HepG2 (cell line): ENCODE measurements around the gene FNDC3A. TPM values are rescaled to one million over a fixed set of nuclear protein-coding genes. Genes with fewer than 3 reads are reported as not detected.
A peak's percentile ranks its signal among the peaks of the same experiment; 100 is the strongest.

Experiments used
- CENPT ChIP-seq: sonication (generic); formaldehyde crosslinking; IDR thresholded peaks from 2 replicates; pipeline ENCODE4 v1.8.0; 2022; ENCODE audit warnings: low read depth, mild to moderate bottlenecking, moderate library complexity, missing genetic modification reagents
- ELF1 ChIP-seq: sonication (generic); formaldehyde crosslinking; IDR thresholded peaks from 2 replicates; pipeline ENCODE4 v1.4.0; 2020; ENCODE audit warnings: missing genetic modification reagents
- ELF3 ChIP-seq: IDR thresholded peaks from 2 replicates; pipeline ENCODE4 v1.6.1; 2016; ENCODE audit warnings: missing genetic modification reagents, missing compliant biosample characterization
- FIP1L1 ChIP-seq: fragments of 200-400 bp; formaldehyde crosslinking; IDR thresholded peaks from 2 replicates; pipeline ENCODE4 v1.6.1; 2018; ENCODE audit warnings: low read depth, mild to moderate bottlenecking, low read length, moderate library complexity, borderline replicate concordance; ENCODE audit not compliant: insufficient read depth
- GATAD2A ChIP-seq: IDR thresholded peaks from 2 replicates; pipeline ENCODE4 v1.6.1; 2016
- MXD4 ChIP-seq: IDR thresholded peaks from 2 replicates; pipeline ENCODE4 v1.6.1; 2016; ENCODE audit warnings: mild to moderate bottlenecking, missing biosample characterization, missing genetic modification reagents
- PLRG1 ChIP-seq: fragments of 450-650 bp; conservative IDR thresholded peaks from 2 replicates; pipeline ENCODE4 v1.6.1; 2016
- ZSCAN30 ChIP-seq: sonication (generic); formaldehyde crosslinking; IDR thresholded peaks from 2 replicates; pipeline ENCODE4 v1.5.0; 2020; ENCODE audit warnings: mild to moderate bottlenecking, missing genetic modification reagents
- polyA plus RNA-seq, 8 experiments: library from polyadenylated mRNA; depleted of rRNA in 3 of 8; stranded (reverse) in 7 of 8; unstranded in 1 of 8; fragments of >200 nt; fragmentation: Illumina TruSeq in 4 of 8; extraction: Trizol in 4 of 8; gene quantifications; 2 replicates each; pipeline versions ENCODE4 v1.2.1 to v1.2.3, GENCODE V29; 2011 to 2016; ENCODE audit warnings: low read depth in 4 of 8, missing spikeins in 1 of 8, mixed read lengths in 1 of 8; ENCODE audit not compliant: insufficient read depth in 1 of 8
- total RNA-seq, 5 experiments: library from RNA; depleted of rRNA; stranded (reverse); fragments of >200 nt; fragmentation: Illumina TruSeq; extraction: Trizol; gene quantifications; 2 replicates each; pipeline ENCODE4 v1.2.3, GENCODE V29; 2016; ENCODE audit warnings: low read depth in 1 of 5
- TF ChIP-seq, protein P1 (sequence below): sonication (generic); formaldehyde crosslinking; IDR thresholded peaks from 2 replicates; pipeline ENCODE4 v1.5.1; 2020; ENCODE audit warnings: mild to moderate bottlenecking, missing genetic modification reagents
- TF ChIP-seq, protein P2 (sequence below): IDR thresholded peaks from 2 replicates; pipeline ENCODE4 v1.6.1; 2016; ENCODE audit warnings: mild to moderate bottlenecking, missing biosample characterization, missing genetic modification reagents
- TF ChIP-seq, protein P3 (sequence below): sonication (generic); formaldehyde crosslinking; IDR thresholded peaks from 2 replicates; pipeline ENCODE4 v1.4.0; 2020; ENCODE audit warnings: missing genetic modification reagents, borderline replicate concordance
- TF ChIP-seq, protein P4 (sequence below): sonication (generic); formaldehyde crosslinking; IDR thresholded peaks from 2 replicates; pipeline ENCODE4 v1.4.0; 2020; ENCODE audit warnings: mild to moderate bottlenecking, missing genetic modification reagents

FNDC3A gene
- total and polyA plus RNA-seq, 2 of the 13 experiments (the other 11 are each of a cell fraction or from before 2014, with no cell fraction given) = 36.7 to 39.3 TPM

DNA sequence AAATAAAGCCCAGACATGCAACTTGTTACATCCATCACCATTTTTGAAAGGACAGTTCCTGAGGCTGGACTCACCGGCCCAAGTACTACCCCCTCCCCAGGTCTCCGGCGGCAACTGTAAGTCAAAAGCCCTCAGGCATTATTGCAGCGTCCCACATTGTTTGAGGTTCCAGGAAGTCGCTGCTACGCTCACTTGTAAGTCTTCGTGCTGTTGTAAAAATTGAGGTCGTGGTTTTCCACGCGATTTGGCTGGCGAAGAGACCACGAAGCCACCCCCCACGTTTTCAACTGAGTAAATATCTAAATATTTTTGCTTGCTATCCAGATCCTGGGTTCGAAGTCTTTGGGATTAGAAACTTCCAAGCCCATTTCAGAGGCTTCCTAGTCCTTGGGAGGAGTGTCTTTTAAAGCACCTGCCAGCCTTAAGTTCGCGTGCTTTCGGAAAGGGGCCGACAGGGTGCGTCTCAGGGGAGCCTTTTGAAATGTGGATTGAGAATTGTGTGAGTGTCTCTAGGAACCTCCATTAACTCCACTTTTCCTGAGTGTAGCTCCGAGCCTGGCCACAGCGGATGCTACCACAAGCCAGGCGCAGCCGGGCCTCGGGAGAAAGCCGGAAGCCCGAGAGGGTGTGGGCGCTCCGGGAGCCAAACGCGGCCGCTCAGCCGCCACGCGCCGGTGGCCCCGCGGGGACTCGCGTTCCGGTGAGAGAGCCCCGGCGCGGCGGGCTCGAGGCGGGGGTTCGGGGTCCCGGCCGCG, 434 bp upstream of the FNDC3A start (continued):
- TF ChIP-seq, protein P1, sequence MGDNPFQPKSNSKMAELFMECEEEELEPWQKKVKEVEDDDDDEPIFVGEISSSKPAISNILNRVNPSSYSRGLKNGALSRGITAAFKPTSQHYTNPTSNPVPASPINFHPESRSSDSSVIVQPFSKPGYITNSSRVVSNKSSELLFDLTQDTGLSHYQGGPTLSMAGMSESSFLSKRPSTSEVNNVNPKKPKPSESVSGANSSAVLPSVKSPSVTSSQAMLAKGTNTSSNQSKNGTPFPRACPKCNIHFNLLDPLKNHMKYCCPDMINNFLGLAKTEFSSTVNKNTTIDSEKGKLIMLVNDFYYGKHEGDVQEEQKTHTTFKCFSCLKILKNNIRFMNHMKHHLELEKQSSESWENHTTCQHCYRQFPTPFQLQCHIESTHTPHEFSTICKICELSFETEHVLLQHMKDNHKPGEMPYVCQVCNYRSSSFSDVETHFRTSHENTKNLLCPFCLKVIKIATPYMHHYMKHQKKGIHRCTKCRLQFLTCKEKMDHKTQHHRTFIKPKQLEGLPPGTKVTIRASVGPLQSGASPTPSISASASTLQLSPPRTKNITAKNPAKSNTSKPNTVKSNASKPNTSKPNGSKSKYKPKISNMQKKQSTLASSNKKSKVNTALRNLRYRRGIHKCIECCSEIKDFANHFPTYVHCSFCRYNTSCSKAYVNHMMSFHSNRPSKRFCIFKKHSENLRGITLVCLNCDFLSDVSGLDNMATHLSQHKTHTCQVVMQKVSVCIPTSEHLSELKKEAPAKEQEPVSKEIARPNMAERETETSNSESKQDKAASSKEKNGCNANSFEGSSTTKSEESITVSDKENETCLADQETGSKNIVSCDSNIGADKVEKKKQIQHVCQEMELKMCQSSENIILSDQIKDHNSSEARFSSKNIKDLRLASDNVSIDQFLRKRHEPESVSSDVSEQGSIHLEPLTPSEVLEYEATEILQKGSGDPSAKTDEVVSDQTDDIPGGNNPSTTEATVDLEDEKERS (CRISPR knock-in tag) = peak; percentile 25; the same call in 1 of the 2 replicates
- 0 out of 2 replicates have a peak, but pooled peaks have one; percentile 13 for TF ChIP-seq CENPT (CRISPR knock-in tag)
- TF ChIP-seq, protein P2, sequence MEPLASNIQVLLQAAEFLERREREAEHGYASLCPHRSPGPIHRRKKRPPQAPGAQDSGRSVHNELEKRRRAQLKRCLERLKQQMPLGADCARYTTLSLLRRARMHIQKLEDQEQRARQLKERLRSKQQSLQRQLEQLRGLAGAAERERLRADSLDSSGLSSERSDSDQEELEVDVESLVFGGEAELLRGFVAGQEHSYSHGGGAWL (CRISPR knock-in tag) = 0 out of 2 replicates have a peak, but pooled peaks have one; percentile 4
- TF ChIP-seq ELF3 (CRISPR knock-in tag) = peak; percentile 29; the same call in 1 of the 2 replicates
- peak; percentile 61 for TF ChIP-seq ELF1
- no peak for TF ChIP-seq MXD4 (CRISPR knock-in tag)
- 0 out of 2 replicates have a peak, but pooled peaks have one; percentile 20 for TF ChIP-seq GATAD2A (CRISPR knock-in tag)
- TF ChIP-seq, protein P3, sequence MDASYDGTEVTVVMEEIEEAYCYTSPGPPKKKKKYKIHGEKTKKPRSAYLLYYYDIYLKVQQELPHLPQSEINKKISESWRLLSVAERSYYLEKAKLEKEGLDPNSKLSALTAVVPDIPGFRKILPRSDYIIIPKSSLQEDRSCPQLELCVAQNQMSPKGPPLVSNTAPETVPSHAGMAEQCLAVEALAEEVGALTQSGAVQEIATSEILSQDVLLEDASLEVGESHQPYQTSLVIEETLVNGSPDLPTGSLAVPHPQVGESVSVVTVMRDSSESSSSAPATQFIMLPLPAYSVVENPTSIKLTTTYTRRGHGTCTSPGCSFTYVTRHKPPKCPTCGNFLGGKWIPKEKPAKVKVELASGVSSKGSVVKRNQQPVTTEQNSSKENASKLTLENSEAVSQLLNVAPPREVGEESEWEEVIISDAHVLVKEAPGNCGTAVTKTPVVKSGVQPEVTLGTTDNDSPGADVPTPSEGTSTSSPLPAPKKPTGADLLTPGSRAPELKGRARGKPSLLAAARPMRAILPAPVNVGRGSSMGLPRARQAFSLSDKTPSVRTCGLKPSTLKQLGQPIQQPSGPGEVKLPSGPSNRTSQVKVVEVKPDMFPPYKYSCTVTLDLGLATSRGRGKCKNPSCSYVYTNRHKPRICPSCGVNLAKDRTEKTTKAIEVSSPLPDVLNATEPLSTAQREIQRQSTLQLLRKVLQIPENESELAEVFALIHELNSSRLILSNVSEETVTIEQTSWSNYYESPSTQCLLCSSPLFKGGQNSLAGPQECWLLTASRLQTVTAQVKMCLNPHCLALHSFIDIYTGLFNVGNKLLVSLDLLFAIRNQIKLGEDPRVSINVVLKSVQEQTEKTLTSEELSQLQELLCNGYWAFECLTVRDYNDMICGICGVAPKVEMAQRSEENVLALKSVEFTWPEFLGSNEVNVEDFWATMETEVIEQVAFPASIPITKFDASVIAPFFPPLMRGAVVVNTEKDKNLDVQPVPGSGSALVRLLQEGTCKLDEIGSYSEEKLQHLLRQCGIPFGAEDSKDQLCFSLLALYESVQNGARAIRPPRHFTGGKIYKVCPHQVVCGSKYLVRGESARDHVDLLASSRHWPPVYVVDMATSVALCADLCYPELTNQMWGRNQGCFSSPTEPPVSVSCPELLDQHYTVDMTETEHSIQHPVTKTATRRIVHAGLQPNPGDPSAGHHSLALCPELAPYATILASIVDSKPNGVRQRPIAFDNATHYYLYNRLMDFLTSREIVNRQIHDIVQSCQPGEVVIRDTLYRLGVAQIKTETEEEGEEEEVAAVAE (CRISPR knock-in tag) = no peak
- no peak for TF ChIP-seq PLRG1
- no peak for TF ChIP-seq FIP1L1
- TF ChIP-seq ZSCAN30 (CRISPR knock-in tag) = no peak; the same call in 1 of the 2 replicates
- TF ChIP-seq, protein P4, sequence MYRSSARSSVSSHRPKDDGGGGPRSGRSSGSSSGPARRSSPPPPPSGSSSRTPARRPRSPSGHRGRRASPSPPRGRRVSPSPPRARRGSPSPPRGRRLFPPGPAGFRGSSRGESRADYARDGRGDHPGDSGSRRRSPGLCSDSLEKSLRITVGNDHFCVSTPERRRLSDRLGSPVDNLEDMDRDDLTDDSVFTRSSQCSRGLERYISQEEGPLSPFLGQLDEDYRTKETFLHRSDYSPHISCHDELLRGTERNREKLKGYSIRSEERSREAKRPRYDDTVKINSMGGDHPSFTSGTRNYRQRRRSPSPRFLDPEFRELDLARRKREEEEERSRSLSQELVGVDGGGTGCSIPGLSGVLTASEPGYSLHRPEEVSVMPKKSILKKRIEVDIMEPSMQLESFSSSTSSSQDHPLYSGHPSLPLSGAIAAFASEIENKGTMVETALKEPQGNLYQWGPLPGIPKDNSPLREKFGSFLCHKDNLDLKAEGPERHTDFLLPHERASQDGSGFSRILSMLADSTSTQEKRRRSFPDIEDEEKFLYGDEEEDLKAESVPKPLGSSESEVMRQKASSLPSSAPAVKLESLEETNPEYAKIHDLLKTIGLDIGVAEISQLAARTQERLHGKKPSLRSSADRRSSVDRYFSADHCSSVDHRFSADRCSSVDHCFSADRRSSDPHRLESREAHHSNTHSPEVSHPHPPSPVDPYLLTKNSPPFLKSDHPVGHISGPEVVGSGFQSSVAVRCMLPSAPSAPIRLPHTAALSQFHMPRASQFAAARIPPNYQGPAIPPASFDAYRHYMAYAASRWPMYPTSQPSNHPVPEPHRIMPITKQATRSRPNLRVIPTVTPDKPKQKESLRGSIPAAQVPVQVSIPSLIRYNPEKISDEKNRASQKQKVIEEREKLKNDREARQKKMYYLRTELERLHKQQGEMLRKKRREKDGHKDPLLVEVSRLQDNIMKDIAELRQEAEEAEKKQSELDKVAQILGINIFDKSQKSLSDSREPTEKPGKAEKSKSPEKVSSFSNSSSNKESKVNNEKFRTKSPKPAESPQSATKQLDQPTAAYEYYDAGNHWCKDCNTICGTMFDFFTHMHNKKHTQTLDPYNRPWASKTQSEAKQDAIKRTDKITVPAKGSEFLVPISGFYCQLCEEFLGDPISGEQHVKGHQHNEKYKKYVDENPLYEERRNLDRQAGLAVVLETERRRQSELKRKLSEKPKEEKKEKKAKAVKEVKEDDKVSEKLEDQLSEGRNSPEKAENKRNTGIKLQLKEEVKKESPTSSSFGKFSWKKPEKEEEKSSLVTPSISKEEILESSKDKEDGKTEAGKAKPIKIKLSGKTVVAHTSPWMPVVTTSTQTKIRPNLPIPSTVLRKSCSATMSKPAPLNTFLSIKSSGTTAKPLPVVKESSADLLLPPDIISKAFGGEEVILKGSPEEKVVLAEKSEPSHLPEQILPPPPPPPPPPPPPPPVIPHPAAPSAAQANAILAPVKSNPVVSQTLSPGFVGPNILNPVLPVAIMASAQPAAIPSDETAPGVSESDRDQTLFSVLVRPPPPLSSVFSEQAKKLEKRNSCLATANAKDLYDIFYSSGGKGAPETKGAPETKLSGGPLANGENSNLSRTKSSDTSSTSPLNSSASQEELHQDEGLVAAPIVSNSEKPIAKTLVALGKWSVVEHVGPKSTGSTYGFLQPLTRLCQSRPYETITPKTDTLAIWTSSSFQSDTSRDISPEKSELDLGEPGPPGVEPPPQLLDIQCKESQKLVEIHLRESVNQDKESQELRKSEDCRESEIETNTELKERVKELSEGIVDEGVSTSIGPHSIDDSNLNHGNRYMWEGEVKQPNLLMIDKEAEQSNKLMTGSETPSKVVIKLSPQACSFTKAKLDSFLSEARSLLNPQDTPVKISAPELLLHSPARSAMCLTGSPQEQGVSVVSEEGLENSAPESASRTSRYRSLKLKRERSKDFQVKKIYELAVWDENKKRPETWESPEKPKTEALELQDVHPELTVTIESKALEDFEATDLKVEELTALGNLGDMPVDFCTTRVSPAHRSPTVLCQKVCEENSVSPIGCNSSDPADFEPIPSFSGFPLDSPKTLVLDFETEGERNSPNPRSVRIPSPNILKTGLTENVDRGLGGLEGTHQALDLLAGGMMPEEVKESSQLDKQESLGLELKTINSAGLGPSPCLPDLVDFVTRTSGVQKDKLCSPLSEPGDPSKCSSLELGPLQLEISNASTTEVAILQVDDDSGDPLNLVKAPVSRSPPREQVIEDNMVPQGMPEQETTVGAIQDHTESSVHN (CRISPR knock-in tag) = no peak
